Parathyroid adenoma (tissue), 2 donors: ENCODE results near the gene ZFP90.

Experiments
- H2AFZ ChIP-seq: fragments of 300-600 bp; sonication (generic); one replicate; pipeline ENCODE4 v1.7.0; 2017; ENCODE audit warnings: antibody characterized with exemption, mild to moderate bottlenecking
- H3K27ac ChIP-seq: fragments of 300-600 bp; sonication (generic); one replicate; pipeline ENCODE4 v1.7.0; 2017
- H3K27me3 ChIP-seq: fragments of 300-600 bp; sonication (generic); one replicate; pipeline ENCODE4 v1.7.0; 2017; ENCODE audit warnings: low read length; ENCODE audit not compliant: control insufficient read depth, insufficient read depth
- H3K36me3 ChIP-seq: fragments of 300-600 bp; sonication (generic); one replicate; pipeline ENCODE4 v1.7.0; 2017; ENCODE audit warnings: low read length; ENCODE audit not compliant: control insufficient read depth, insufficient read depth
- H3K4me1 ChIP-seq: fragments of 300-600 bp; sonication (generic); one replicate; pipeline ENCODE4 v1.7.0; 2017; ENCODE audit warnings: control low read depth
- H3K4me2 ChIP-seq: fragments of 300-600 bp; sonication (generic); one replicate; pipeline ENCODE4 v1.7.0; 2017; ENCODE audit warnings: low read length
- H3K4me3 ChIP-seq: fragments of 300-600 bp; sonication (generic); one replicate; pipeline ENCODE4 v1.7.0; 2017; ENCODE audit warnings: low read depth, low read length
- H3K79me2 ChIP-seq: fragments of 300-600 bp; sonication (generic); one replicate; pipeline ENCODE4 v1.7.0; 2017; ENCODE audit warnings: control low read depth
- H3K9ac ChIP-seq: fragments of 300-600 bp; sonication (generic); one replicate; pipeline ENCODE4 v1.7.0; 2017; ENCODE audit warnings: mild to moderate bottlenecking
- H3K9me3 ChIP-seq: fragments of 300-600 bp; sonication (generic); one replicate; pipeline ENCODE4 v1.7.0; 2017; ENCODE audit warnings: low read length; ENCODE audit not compliant: control insufficient read depth
- CTCF ChIP-seq: fragments of 300-600 bp; sonication (generic); IDR thresholded peaks from one replicate; pipeline ENCODE4 v1.7.0; 2017; ENCODE audit warnings: antibody characterized with exemption, mild to moderate bottlenecking
- donor health status: primary hyperparathyroidism.

The ZFP90 gene

GRCh38 chr16:68499006-68499405, 40.1 kb upstream of the ZFP90 start:
- Histone ChIP-seq H3K4me2 (no peak overlapping the region), H3K9me3 (no peaks in the 10 kb centered on the region), H3K4me1 (no peaks in the 10 kb centered on the region), H3K79me2 (no peaks in the 10 kb centered on the region), H3K9ac (no peak overlapping the region), H3K27ac (no peak overlapping the region), H3K27me3 (no peaks in the 10 kb centered on the region), H3K36me3 (no peaks in the 10 kb centered on the region), H2AFZ (no peak overlapping the region), H3K4me3 (no peak overlapping the region)
- TF ChIP-seq CTCF = no peak

- Histone ChIP-seq H3K36me3 (no peaks in the 10 kb centered on the region), H3K27me3 (no peaks in the 10 kb centered on the region), H3K9ac (no peak overlapping the region), H3K9me3 (no peaks in the 10 kb centered on the region), H3K4me3 (no peak overlapping the region), H3K27ac (no peak overlapping the region), H3K79me2 (no peaks in the 10 kb centered on the region), H3K4me1 (no peaks in the 10 kb centered on the region), H3K4me2 (no peak overlapping the region), H2AFZ (no peak overlapping the region)
- TF ChIP-seq CTCF = no peak
Measured at GRCh38 chr16:68503334-68503733, 35.8 kb upstream of the ZFP90 start.

- H3K9ac ChIP-seq = no peak overlapping the region
- no peaks in the 10 kb centered on the region for H3K36me3 ChIP-seq
- H3K4me3 ChIP-seq = no peak overlapping the region
- TF ChIP-seq CTCF = no peak
- no peak overlapping the region for H3K4me2 ChIP-seq
- H3K27ac ChIP-seq = no peak overlapping the region
- H3K79me2 ChIP-seq = no peaks in the 10 kb centered on the region
- no peaks in the 10 kb centered on the region for H3K27me3 ChIP-seq
- no peaks in the 10 kb centered on the region for H3K4me1 ChIP-seq
- no peaks in the 10 kb centered on the region for H3K9me3 ChIP-seq
- no peak overlapping the region for H2AFZ ChIP-seq
Measured at GRCh38 chr16:68504066-68504465, 35.0 kb upstream of the ZFP90 start.

GRCh38 chr16:68506331-68507053, 32.6 kb upstream of the ZFP90 start:
- Histone ChIP-seq H3K4me2 (no peak overlapping the region), H3K9ac (no peak overlapping the region), H3K27ac (no peak overlapping the region), H3K4me3 (no peak overlapping the region), H3K36me3 (no peaks in the 10 kb centered on the region), H3K79me2 (no peaks in the 10 kb centered on the region), H3K4me1 (no peaks in the 10 kb centered on the region), H2AFZ (no peak overlapping the region), H3K27me3 (no peaks in the 10 kb centered on the region), H3K9me3 (no peaks in the 10 kb centered on the region)
- TF ChIP-seq CTCF = no peak

- Histone ChIP-seq H3K4me3 (no peak overlapping the region), H3K27me3 (no peaks in the 10 kb centered on the region), H3K36me3 (no peaks in the 10 kb centered on the region), H3K9ac (no peak overlapping the region), H3K9me3 (no peaks in the 10 kb centered on the region), H3K4me1 (peaks cover 8% of the 10 kb centered on the region), H3K27ac (no peak overlapping the region), H3K4me2 (no peak overlapping the region), H2AFZ (no peak overlapping the region), H3K79me2 (no peaks in the 10 kb centered on the region)
- no peak for TF ChIP-seq CTCF
Measured at GRCh38 chr16:68508013-68508412, 31.1 kb upstream of the ZFP90 start.
